H1 (cell line): Measurements from ENCODE around the gene ZBTB38.

Experiments
- CREB1 ChIP-seq: IDR thresholded peaks from 2 replicates; pipeline ENCODE4 v1.6.1; 2012; ENCODE audit warnings: inconsistent platforms
- CTCF ChIP-seq, 3 experiments: IDR thresholded peaks; 1 replicate in 2 of 3; 2 replicates in 1 of 3; pipeline versions ENCODE4 v1.5.1 to v1.6.1; 2011; ENCODE audit warnings: low read length in 3 of 3, mild to moderate bottlenecking in 3 of 3, inconsistent platforms in 2 of 3, low read depth in 1 of 3, moderate library complexity in 1 of 3; ENCODE audit not compliant: insufficient read depth in 1 of 3; ENCODE audit errors: control extremely low read depth in 1 of 3
- NANOG ChIP-seq: IDR thresholded peaks from 2 replicates; pipeline ENCODE4 v1.6.1; 2011; ENCODE audit warnings: low read length, low read depth, mild to moderate bottlenecking, inconsistent platforms; ENCODE audit not compliant: insufficient read depth, poor library complexity, severe bottlenecking
- POLR2A ChIP-seq, 2 experiments: IDR thresholded peaks; 1 replicate in 1 of 2; 2 replicates in 1 of 2; pipeline ENCODE4 v1.6.1; 2011; ENCODE audit warnings: low read depth in 2 of 2, low read length in 2 of 2, mild to moderate bottlenecking in 2 of 2; ENCODE audit errors: control extremely low read depth in 1 of 2
- RAD21 ChIP-seq, 2 experiments: IDR thresholded peaks in 1 of 2; conservative IDR thresholded peaks in 1 of 2; 2 replicates each; pipeline ENCODE4 v1.6.1; 2011; ENCODE audit warnings: low read depth in 2 of 2, low read length in 2 of 2, improper control_type of control experiment in 1 of 2, inconsistent platforms in 1 of 2, mild to moderate bottlenecking in 1 of 2, moderate library complexity in 1 of 2
- RFX5 ChIP-seq: IDR thresholded peaks from 2 replicates; pipeline ENCODE4 v1.6.1; 2011; ENCODE audit warnings: low read depth, low read length, improper control_type of control experiment, borderline replicate concordance
- SIRT6 ChIP-seq: IDR thresholded peaks from one replicate; pipeline ENCODE4 v1.7.1; 2012; ENCODE audit warnings: low read length, inconsistent platforms
- TF ChIP-seq, protein P1 (sequence below): IDR thresholded peaks from 2 replicates; pipeline ENCODE4 v1.6.1; 2012; ENCODE audit warnings: inconsistent platforms

DNA sequence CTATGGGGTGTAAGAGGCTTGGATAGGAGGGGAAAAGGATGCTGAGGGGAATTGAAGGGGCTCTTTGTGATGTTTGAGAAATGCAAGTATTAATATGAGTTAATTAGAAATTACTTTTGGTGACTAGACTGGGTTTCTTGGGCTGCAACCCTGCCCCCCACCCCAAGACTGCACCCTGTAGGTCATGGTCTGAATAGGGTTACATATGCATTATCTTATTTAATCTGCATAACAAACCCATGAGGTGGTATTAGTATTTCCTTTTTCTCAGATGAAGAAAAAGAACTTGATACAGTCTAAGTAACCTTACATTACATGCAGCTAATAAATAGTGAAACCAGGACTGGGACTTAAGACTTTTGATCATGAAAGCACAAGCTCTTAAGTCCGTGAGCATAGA, 5.6 kb upstream of the ZBTB38 start:
- TF ChIP-seq NANOG (no peak), CTCF (IDR thresholded peaks at IDR 0.05; ENCODE audit: control extremely low read depth in 1 of 3, insufficient read depth in 1 of 3, low read depth in 1 of 3, low read length in 3 of 3) (no peak), POLR2A (IDR thresholded peaks at IDR 0.05; ENCODE audit: control extremely low read depth in 1 of 2, low read depth in 2 of 2, low read length in 2 of 2) (no peak), CREB1 (no peak), SIRT6 (no peak), RFX5 (no peak), RAD21 (IDR thresholded peaks at IDR 0.05 in 1 of 2, conservative IDR thresholded peaks at IDR 0.05 in 1 of 2; ENCODE audit: low read depth in 2 of 2, low read length in 2 of 2) (no peak)
- TF ChIP-seq, protein P1, sequence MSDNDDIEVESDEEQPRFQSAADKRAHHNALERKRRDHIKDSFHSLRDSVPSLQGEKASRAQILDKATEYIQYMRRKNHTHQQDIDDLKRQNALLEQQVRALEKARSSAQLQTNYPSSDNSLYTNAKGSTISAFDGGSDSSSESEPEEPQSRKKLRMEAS, result no peak
